ENCODE data around the gene SLC22A7. TPM values are rescaled to one million over a fixed set of nuclear protein-coding genes. Genes with fewer than 3 reads are reported as not detected.

Gene SLC22A7
- polyA plus RNA-seq, 1 experiment: not detected

- POLR2A ChIA-PET: no interaction called here
- Histone ChIP-seq H3K36me3 (ENCODE audit: control insufficient read depth, insufficient read depth, low read length) (no peaks in the 10 kb centered on the region), H3K27me3 (ENCODE audit: control insufficient read depth, insufficient read depth, low read length) (peaks cover 7% of the 10 kb centered on the region), H3K4me3 (ENCODE audit: low read depth, low read length) (no peak overlapping the region)
- CTCF ChIA-PET: no interaction called here
- no peak for TF ChIP-seq CTCF (IDR thresholded peaks at IDR 0.05; ENCODE audit: insufficient read depth, low read depth, low read length)
- no peak for DNase-seq (ENCODE audit: low read depth)
Observed at GRCh38 chr6:43258807-43259686, 39.0 kb upstream of the SLC22A7 start.

- no peak for TF ChIP-seq CTCF (IDR thresholded peaks at IDR 0.05; ENCODE audit: insufficient read depth, low read depth, low read length)
- ChIA-PET POLR2A (no interaction called here), CTCF (interaction anchor here (0.7 to 5.6 kb wide), 3 partner anchors 68 to 246 kb away, joined by 3 to 51 read pairs (median 41); no protein-coding TSS in a partner anchor)
- Histone ChIP-seq H3K27me3 (ENCODE audit: control insufficient read depth, insufficient read depth, low read length) (peaks cover 11% of the 10 kb centered on the region), H3K36me3 (ENCODE audit: control insufficient read depth, insufficient read depth, low read length) (no peaks in the 10 kb centered on the region), H3K4me3 (ENCODE audit: low read depth, low read length) (no peak overlapping the region)
- no peak for DNase-seq (ENCODE audit: low read depth)
Observed at GRCh38 chr6:43260791-43261190, 37.3 kb upstream of the SLC22A7 start.

GRCh38 chr6:43261198-43261597 lies 36.9 kb upstream of the SLC22A7 start:
- POLR2A ChIA-PET: no interaction called here
- Histone ChIP-seq H3K27me3 (ENCODE audit: control insufficient read depth, insufficient read depth, low read length) (peaks cover 12% of the 10 kb centered on the region), H3K36me3 (ENCODE audit: control insufficient read depth, insufficient read depth, low read length) (no peaks in the 10 kb centered on the region), H3K4me3 (ENCODE audit: low read depth, low read length) (no peak overlapping the region)
- no peak for TF ChIP-seq CTCF (IDR thresholded peaks at IDR 0.05; ENCODE audit: insufficient read depth, low read depth, low read length)
- CTCF ChIA-PET: interaction anchor here (2.9 to 5.6 kb wide), 3 partner anchors 32 to 246 kb away, joined by 11 to 51 read pairs (median 41); partner anchors contain the start of gene DNPH1
- DNase-seq (ENCODE audit: low read depth): no peak

- no peak for TF ChIP-seq CTCF (IDR thresholded peaks at IDR 0.05; ENCODE audit: insufficient read depth, low read depth, low read length)
- CTCF ChIA-PET: interaction anchor here (0.8 to 5.6 kb wide), 12 partner anchors 8 to 255 kb away, joined by 3 to 51 read pairs (median 4); partner anchors contain the start of genes DNPH1, LRRC73, POLR1C and YIPF3
Observed at GRCh38 chr6:43262000-43262779, 35.9 kb upstream of the SLC22A7 start.

More at GRCh38 chr6:43262000-43262779, 35.9 kb upstream of the SLC22A7 start:
- DNase-seq (ENCODE audit: low read depth): no peak
- Histone ChIP-seq H3K4me3 (ENCODE audit: low read depth, low read length) (no peak overlapping the region), H3K36me3 (ENCODE audit: control insufficient read depth, insufficient read depth, low read length) (no peaks in the 10 kb centered on the region), H3K27me3 (ENCODE audit: control insufficient read depth, insufficient read depth, low read length) (peaks cover 11% of the 10 kb centered on the region)
- POLR2A ChIA-PET: no interaction called here

Data from BJ (cell line).